ENCODE data around the gene RNF149.
A peak's percentile ranks its signal among the peaks of the same experiment; 100 is the strongest.
"Not testable (repeated sequence)": the region's sequence is repeated elsewhere in the genome, so short reads cannot be mapped to it uniquely, and the experiment has no call there.

The RNF149 gene

GRCh38 chr2:101253013-101253702 is 55.3 kb downstream of the RNF149 start:
- DNase-seq, result peak; percentile 76

- DNase-seq, result peak; percentile 99
These were observed 56.0 kb downstream of the RNF149 start, which contains the start of gene CNOT11 for GRCh38 chr2:101252408-101253012. Gene CNOT11 (plus strand): TSS chr2:101252886. CDS start chr2:101252965, 79 bp downstream.

DNA sequence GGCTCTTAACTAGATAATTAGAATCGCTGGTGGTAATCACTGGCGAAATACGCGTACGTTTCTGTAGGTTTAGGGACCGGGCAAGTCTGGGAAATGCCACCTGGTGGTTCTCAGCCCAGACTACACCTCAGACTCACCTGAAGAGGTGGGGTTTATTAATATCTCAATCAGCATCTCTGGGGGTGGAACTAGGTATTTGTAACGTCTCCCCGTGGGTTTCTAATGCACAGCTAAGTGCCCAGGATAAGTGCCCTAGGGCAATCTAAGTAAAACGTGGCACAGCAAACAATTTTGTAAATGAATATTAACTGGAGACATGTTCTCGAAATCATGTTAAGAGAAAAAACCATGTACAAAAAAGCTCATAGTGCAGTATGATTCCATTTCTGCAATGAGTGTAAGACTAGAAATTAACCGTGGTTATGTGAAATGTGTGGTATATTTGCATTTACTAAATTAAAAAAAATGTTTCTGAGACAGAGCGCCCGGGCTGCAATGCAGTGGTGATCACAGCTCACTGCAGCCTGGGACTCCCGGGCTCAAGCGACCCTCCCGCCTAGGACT is 56.6 kb downstream of the RNF149 start:
- peak; percentile 67 for DNase-seq

DNA sequence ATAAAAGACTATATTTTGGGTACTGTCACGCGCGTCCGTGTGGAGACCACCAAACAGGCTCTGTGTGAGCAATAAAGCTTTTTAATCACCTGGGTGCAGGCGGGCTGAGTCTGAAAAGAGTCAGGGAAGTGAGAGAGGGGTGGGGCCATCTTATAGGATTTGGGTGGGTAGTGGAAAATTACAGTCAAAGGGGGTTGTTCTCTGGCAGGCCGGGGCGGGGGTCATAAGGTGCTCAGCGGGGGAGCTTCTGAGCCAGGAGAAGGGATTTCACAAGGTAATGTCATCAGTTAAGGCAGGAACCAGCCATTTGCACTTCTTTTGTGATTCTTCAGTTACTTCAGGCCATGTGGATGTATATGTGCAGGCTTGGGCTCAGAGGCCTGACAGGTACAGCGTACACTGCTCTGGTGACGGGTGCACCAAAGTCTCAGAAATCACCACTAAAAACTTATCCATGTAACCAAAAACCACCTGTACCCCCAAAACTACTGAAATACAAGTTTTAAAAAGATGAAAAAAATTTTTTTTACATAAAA is 57.2 kb downstream of the RNF149 start:
- not testable (repeated sequence) for DNase-seq

DNA sequence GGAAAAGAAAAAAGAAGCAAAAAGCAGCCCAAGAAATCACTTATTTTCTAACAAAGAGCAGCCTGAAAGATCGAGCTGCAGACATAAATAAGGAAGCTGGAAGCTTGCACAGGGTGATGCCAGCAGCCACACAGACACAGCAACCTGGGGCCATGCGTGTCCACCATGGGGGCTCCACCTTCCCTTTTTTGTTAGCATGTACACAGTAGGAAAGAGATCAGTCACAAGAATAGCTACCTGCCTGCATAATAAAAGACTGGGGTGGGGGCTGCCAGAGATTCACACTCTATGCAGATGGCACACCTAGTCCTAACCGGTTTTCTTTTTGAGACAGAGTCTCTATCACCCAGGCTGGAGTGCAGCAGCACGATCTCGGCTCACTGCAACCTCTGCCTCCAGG is 58.7 kb downstream of the RNF149 start:
- DNase-seq, result no peak

DNA sequence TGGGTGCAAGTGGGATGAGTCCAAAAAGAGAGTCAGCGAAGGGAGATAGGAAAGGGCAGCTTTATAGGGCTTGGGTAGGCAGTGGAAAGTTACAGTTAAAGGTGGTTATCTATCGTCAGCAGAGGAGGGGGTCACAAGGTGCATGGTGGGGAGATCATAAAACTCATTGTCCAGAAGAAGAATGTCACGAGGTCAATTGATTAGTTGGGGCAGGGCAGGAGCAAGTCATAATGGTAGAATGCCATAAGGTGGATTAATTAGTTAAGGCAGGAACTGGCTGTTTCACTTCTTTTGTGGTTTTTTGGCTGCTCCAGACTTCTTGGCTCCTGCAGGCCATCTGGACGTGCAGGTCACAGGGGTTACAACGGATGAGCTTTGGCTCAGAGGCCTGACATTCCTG is 59.7 kb downstream of the RNF149 start:
- not testable (repeated sequence) for DNase-seq

DNA sequence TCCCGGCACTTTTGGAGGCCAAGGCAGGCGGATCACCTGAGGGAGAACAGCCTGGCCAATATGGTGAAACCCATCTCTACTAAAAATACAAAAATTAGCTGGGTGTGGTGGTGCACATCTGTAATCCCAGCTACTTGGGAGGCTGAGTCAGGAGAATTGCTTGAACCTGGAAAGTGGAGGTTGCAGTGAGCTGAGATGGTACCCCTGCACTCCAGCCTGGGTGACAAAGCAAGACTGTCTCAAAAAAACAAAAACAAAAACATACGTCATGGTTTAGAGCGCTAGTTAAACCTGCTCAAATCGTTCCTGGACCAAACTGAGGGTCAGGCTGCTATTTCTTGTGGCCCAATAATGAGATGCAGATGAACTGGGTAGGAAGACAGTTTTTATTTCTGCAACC is 63.0 kb downstream of the RNF149 start:
- DNase-seq, result not testable (repeated sequence)

GRCh38 chr2:101244899-101245298 is 63.6 kb downstream of the RNF149 start:
- DNase-seq, result not testable (repeated sequence)

DNA sequence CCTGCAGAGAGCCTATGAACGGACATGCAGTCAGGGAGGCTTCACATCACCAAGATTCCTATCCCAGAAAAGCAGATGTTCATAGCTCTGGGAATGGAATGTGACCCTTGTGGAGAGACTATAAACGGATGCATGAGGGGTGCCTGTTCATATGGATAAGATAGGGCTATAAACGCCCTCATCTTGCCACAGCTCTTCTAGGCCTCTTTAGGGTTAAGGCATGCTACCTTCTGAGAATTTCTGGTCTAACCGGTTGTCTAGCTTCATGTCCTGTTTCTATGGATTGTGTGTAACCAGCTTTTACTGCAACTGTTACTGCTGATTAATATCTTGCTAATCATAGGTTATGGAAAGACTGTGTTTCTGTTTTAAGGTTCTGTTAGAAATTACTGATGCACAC is 64.1 kb downstream of the RNF149 start:
- DNase-seq, result not testable (repeated sequence)

GRCh38 chr2:101241158-101241557 is 67.3 kb downstream of the RNF149 start:
- DNase-seq, result no peak

GRCh38 chr2:101240694-101241093 is 67.8 kb downstream of the RNF149 start:
- DNase-seq, result not testable (repeated sequence)

GRCh38 chr2:101239760-101240118 is 68.8 kb downstream of the RNF149 start:
- DNase-seq, result not testable (repeated sequence)

DNA sequence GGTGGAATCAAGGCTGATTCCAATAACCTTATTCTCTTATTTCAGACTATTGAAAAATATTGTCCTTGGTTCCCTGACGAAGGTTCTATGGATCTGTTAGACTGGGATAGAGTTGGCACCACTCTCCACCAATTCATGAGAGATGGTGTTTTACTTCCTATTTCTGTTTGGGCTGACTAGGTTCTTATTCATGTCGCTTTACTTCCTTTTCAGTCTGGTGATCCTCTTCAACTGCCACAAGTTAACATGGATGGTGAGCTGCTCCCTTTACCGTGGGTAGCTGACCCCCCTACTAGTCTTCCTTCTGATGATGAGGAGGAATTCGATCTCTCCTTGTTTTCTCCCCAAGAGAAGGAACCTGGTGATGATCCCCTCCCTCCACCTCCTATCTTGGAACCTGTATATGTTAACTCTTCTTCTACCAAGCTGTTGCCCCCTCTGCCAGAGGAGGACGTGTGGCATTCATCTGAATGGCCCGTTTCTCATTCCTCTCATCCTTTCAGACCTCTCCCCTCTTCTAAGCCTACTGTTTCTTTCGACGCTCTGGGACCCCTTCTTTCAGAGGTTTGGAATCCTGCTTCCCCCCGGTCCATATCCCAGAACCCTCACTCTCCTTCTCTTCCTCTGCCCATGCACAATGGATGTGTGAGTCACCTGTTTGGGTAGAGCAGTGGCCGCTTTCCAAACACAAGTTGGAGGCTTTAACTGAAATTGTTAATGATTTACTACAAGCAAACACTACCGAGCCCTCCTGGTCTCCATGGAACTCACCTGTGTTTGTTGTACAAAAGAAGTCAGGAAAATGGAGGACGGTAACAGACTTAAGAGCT is 69.4 kb downstream of the RNF149 start:
- no peak for DNase-seq

DNA sequence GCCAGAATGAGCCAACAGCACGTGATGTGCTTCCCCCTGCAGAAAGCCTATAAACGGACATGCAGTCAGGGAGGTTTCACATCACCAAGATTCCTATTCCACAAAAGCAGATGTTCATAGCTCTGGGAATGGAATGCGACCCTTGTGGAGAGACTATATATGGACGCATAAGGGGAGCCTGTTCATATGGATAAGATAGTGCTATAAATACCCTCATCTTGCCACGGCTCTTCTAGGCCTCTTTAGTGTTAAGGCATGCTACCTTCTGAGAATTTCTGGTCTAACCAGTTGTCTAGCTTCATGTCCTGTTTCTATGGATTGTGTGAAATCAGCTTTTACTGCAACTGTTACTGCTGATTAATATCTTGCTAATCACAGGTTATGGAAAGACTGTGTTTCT is 70.6 kb downstream of the RNF149 start:
- DNase-seq, result not testable (repeated sequence)

- not testable (repeated sequence) for DNase-seq
These were observed 72.5 kb downstream of the RNF149 start for GRCh38 chr2:101235956-101236355.

DNA sequence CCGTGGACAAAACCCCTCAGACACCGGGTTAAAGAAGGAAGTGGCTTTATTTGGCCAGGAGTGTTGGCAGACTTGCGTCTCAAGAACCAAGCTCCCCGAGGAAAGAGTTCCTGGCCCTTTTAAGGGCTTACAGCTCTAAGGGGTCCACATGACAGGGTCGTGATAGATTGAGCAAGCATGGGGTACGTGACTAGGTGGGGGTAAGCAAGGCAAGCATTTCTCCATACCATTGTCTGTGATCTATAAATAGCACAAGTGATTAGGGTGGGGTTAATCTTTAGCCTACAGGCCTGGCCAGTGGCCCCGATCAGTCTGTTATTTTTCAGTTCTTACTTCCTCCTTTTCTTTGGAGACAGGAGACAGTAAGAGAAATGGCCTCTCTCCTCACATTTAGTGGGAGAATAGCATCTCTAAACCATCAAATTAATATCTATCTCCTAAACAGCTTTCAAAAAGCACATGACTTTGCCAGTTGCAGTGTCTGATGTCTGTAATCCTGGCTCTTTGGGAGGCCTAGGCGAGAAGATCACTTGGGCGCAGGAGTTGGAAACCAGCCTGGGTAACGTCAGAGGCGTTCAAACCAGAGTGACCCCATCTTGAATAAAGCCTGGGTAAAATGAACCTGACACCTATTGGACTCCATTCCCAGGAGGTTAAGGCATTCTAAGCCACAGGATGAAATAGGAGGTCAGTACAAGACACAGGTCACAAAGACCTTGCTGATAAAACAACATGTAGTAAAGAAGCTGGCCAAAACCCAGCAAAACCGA is 74.1 kb downstream of the RNF149 start:
- DNase-seq, result no peak

- DNase-seq, result no peak
These were observed 75.7 kb downstream of the RNF149 start for GRCh38 chr2:101232770-101233169.

DNA sequence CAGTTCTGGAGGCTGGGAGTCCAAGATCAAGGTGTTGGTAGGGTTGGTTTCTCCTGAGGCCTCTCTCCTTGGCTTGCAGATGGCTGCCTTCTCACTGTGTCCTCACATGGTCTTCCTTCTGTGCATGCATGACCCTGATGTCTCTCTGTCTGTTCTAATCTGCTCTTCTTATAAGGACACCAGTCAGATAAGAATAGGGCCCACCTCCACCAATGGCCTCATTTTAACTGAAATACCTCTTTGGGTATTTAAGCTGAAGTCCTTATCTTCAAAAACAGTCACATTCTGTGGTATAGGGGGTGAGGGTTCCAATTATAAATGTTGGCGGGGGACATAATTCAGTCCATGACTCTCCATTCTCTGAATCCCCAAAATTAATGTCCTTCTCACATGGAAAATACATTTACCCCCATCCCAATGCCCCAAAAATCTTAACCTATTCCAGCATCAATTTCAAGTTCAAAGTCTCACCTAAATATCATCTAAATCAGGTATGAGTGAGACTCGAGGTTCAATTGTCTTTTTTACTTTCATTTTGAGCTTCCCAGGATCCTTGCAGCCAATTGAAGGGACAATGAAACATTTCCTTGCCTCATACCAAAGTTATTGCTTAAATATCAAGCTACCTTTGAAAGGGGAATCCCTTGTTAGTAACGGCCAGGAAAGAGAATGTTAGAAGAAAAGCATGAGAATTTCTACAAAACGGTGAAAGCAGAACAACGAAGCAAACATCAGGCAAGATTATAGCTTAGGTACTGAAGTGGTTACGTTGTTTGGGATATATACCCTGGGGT is 76.4 kb downstream of the RNF149 start:
- DNase-seq, result no peak

GRCh38 chr2:101231240-101231639 is 77.3 kb downstream of the RNF149 start:
- no peak for DNase-seq

- no peak for DNase-seq
These were observed 77.9 kb downstream of the RNF149 start for GRCh38 chr2:101230541-101231001.
